ENCODE data around the gene TMEM229B. TPM values are rescaled to one million over a fixed set of nuclear protein-coding genes. Genes with fewer than 3 reads are reported as not detected.

TMEM229B gene
- 0.77 and 0.99 TPM in 2 replicates for total RNA-seq
- polyA plus RNA-seq, result 0.26 and 0.68 TPM in 2 replicates
- 0.31 and 0.41 TPM in 2 replicates for polyA plus RNA-seq (2012)
- 0.67 and 19.7 TPM in 2 replicates for polyA minus RNA-seq (ENCODE audit: low replicate concordance)

DNA sequence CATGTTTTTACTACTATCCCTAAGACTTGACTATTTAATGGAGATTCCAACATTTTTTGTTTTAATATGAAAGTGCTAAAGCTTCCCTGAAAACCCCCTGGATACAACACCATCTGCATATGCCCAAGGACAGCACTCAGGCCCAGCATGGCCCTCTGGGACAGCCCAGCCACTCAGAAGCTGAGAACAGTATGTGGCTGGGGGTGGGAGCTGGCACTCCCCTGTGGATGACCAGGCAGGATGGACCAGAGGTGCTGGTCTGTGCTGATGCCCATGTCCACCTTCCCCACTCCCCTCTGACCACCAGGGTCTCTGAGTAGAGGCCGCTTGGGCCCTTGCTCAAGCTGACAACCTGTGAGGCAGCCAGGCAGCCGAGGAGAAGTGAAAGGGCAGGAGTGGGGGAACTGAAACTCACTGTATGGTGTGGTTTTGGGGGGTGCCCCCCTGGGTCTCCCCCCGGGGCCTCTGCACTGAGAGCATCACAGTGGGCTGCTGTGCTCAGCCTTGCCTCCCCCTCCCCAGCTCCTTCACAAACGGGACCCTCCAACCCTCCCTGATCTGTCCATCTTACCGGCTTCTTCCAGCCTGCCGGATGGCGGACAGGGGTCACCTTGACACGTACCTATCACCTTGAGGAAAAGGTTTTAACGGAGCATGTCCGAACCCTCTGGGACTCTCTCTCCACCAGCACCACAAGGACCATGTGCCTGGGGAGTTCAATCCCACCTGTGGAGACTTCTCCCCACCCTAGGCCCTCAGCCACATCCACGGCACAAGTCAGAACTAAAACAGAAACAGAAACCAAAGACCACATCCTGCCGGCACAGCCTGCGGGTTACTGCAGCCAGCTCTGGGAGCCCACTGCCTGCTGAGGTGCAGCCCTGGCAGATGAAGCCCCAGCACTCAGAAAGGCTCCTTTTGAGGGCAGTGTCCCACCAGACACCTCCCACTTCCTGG is at the start of gene TMEM229B:
Gene TMEM229B, minus strand, starts transcription at position 785 of the 957 bp plus-strand sequence. CDS start 14,798 bp downstream, outside the sequence.
- Histone ChIP-seq H3K27me3 (ENCODE audit: control insufficient read depth, insufficient read depth, low read length) (no peaks in the 10 kb centered on the region), H3K27ac (ENCODE audit: insufficient read depth, low read length) (no peak within 1 kb of the TSS), H3K4me3 (replicated peaks in 1 of 4; ENCODE audit: control extremely low read depth in 1 of 4, insufficient read depth in 1 of 4, low read depth in 3 of 4, low read length in 4 of 4) (no peak within 1 kb of the TSS), H3K9me3 (ENCODE audit: control insufficient read depth, insufficient read depth, low read depth, low read length) (no peaks in the 10 kb centered on the region), H3K9ac (ENCODE audit: insufficient read depth, low read length) (no peak within 1 kb of the TSS), H3K4me1 (ENCODE audit: control insufficient read depth, extremely low read depth, insufficient read depth, low read length) (no peaks in the 10 kb centered on the region), H3K4me2 (ENCODE audit: extremely low read depth, insufficient read depth, low read length) (peak within 1 kb of the TSS; percentile 13), H3K79me2 (ENCODE audit: control insufficient read depth, insufficient read depth, low read length) (no peaks in the 10 kb centered on the region), H2AFZ (ENCODE audit: low read length) (peak within 1 kb of the TSS; percentile 43), H4K20me1 (ENCODE audit: control insufficient read depth, extremely low read depth, insufficient read depth, low read length) (no peaks in the 10 kb centered on the region), H3K36me3 (ENCODE audit: control insufficient read depth, insufficient read depth, low read length) (no peaks in the 10 kb centered on the region)
- TF ChIP-seq CTCF (conservative IDR thresholded peaks at IDR 0.05 in 1 of 2, IDR thresholded peaks at IDR 0.05 in 1 of 2; ENCODE audit: low read depth in 1 of 2, low read length in 2 of 2) (no peak), EZH2 (IDR thresholded peaks at IDR 0.05; ENCODE audit: low read length, missing control alignments) (no peak)
- DNase-seq (ENCODE audit: low read depth in 2 of 2), result no peak

- DNase-seq (ENCODE audit: low read depth in 2 of 2), result no peak
- no peak overlapping the region for H3K9ac ChIP-seq (ENCODE audit: insufficient read depth, low read length)
- H3K4me3 ChIP-seq (replicated peaks in 1 of 4; ENCODE audit: control extremely low read depth in 1 of 4, insufficient read depth in 1 of 4, low read depth in 3 of 4, low read length in 4 of 4), result no peak overlapping the region
Measured at GRCh38 chr14:67537736-67538135, 49.2 kb upstream of the TMEM229B start.

More at GRCh38 chr14:67537736-67538135, 49.2 kb upstream of the TMEM229B start:
- Histone ChIP-seq H3K36me3 (ENCODE audit: control insufficient read depth, insufficient read depth, low read length) (no peaks in the 10 kb centered on the region), H3K4me2 (ENCODE audit: extremely low read depth, insufficient read depth, low read length) (no peak overlapping the region), H2AFZ (ENCODE audit: low read length) (no peak overlapping the region), H3K9me3 (ENCODE audit: control insufficient read depth, insufficient read depth, low read depth, low read length) (no peaks in the 10 kb centered on the region), H3K27me3 (ENCODE audit: control insufficient read depth, insufficient read depth, low read length) (peaks cover 6% of the 10 kb centered on the region), H4K20me1 (ENCODE audit: control insufficient read depth, extremely low read depth, insufficient read depth, low read length) (no peaks in the 10 kb centered on the region), H3K79me2 (ENCODE audit: control insufficient read depth, insufficient read depth, low read length) (no peaks in the 10 kb centered on the region), H3K27ac (ENCODE audit: insufficient read depth, low read length) (no peak overlapping the region), H3K4me1 (ENCODE audit: control insufficient read depth, extremely low read depth, insufficient read depth, low read length) (no peaks in the 10 kb centered on the region)
- TF ChIP-seq EZH2 (IDR thresholded peaks at IDR 0.05; ENCODE audit: low read length, missing control alignments) (no peak), CTCF (conservative IDR thresholded peaks at IDR 0.05 in 1 of 2, IDR thresholded peaks at IDR 0.05 in 1 of 2; ENCODE audit: low read depth in 1 of 2, low read length in 2 of 2) (no peak)

All from fibroblast of lung (primary cell).